Bronchial epithelial cell (primary cell): ENCODE results near the gene ANKRD44. TPM values are rescaled to one million over a fixed set of nuclear protein-coding genes. Genes with fewer than 3 reads are reported as not detected.
A peak's percentile ranks its signal among the peaks of the same experiment; 100 is the strongest.

ENCODE experiments used
- DNase-seq: peaks from one replicate; pipeline ENCODE4 v3.0.0-alpha.2; 2010; ENCODE audit warnings: low read depth
- FAIRE-seq: peaks from 2 replicates; lab custom pipeline; 2011; peaks lifted over from hg19 to GRCh38; lab: Jason Lieb, UNC
- H3K27me3 ChIP-seq: 2 replicates; pipeline ENCODE4 v1.5.1; 2011; ENCODE audit warnings: low read length; ENCODE audit not compliant: control insufficient read depth, insufficient read depth
- H3K36me3 ChIP-seq: 2 replicates; pipeline ENCODE4 v1.5.1; 2011; ENCODE audit warnings: low read length; ENCODE audit not compliant: control insufficient read depth, insufficient read depth
- H3K4me3 ChIP-seq: 2 replicates; pipeline ENCODE4 v1.5.1; 2011; ENCODE audit warnings: mild to moderate bottlenecking, low read depth, low read length, control low read depth
- CTCF ChIP-seq: IDR thresholded peaks from 2 replicates; pipeline ENCODE4 v1.5.1; 2011; ENCODE audit warnings: mild to moderate bottlenecking, moderate library complexity, low read length, control low read depth, inconsistent platforms; ENCODE audit not compliant: insufficient read depth, severe bottlenecking
- total RNA-seq: library from RNA; depleted of rRNA; stranded (reverse); fragments of >200 nt; gene quantifications from 2 replicates; pipeline ENCODE4 v1.2.1, GENCODE V29; 2014

The ANKRD44 gene
- total RNA-seq, 1 donor from 2014 or later: 0.26 TPM

- Histone ChIP-seq H3K36me3 (no peaks in the 10 kb centered on the region), H3K27me3 (no peaks in the 10 kb centered on the region), H3K4me3 (no peak overlapping the region)
- TF ChIP-seq CTCF: no peak
- peak; percentile 89 for FAIRE-seq
- peak; percentile 99 for DNase-seq
Measured at GRCh38 chr2:196987649-196988364, 322.8 kb downstream of the ANKRD44 start.

GRCh38 chr2:196987298-196987648, 323.3 kb downstream of the ANKRD44 start:
- H3K27me3 ChIP-seq: no peaks in the 10 kb centered on the region
- H3K36me3 ChIP-seq: no peaks in the 10 kb centered on the region
- no peak for FAIRE-seq
- DNase-seq: no peak
- no peak overlapping the region for H3K4me3 ChIP-seq
- TF ChIP-seq CTCF: no peak

DNA sequence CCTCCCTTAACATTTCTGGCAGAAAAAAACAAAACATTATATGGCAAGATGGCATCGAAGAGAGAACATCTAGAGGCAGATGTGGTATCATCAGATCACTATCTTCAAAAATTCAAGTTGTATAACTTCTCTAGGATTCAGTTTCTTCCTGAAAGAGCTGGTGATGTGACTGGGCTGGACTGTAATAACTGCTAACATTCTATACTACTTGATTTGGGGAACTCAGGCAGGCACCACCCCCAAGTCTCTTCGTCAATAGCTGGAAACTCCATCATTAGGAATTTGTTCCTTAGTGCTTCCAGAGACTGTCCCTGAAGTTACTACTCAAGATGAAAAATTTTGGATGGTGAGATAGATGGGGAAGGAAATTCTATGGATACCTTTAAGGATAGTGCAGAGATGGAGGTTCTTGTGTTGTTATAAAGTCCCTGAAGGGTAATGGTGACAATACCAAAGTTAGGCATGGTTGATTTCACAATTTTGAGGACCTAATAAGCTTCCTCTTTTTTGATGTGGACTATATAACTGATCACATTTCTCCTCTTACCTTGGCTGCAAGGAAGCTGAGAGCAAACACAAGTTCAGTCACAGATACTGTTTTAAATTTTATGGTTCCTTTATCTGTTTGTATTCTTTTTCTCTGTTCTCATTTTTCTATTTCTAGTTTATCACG, 324.9 kb downstream of the ANKRD44 start:
- Histone ChIP-seq H3K4me3 (no peak overlapping the region), H3K36me3 (no peaks in the 10 kb centered on the region), H3K27me3 (no peaks in the 10 kb centered on the region)
- DNase-seq (no peak), FAIRE-seq (no peak)
- TF ChIP-seq CTCF: no peak

GRCh38 chr2:196984903-196985302, 325.7 kb downstream of the ANKRD44 start:
- FAIRE-seq (no peak), DNase-seq (no peak)
- no peak for TF ChIP-seq CTCF
- Histone ChIP-seq H3K4me3 (no peak overlapping the region), H3K36me3 (no peaks in the 10 kb centered on the region), H3K27me3 (no peaks in the 10 kb centered on the region)

GRCh38 chr2:196983934-196984333, 326.6 kb downstream of the ANKRD44 start:
- H3K27me3 ChIP-seq: no peaks in the 10 kb centered on the region
- no peak overlapping the region for H3K4me3 ChIP-seq
- FAIRE-seq (no peak), DNase-seq (peak; percentile 58)
- no peak for TF ChIP-seq CTCF
- no peaks in the 10 kb centered on the region for H3K36me3 ChIP-seq
